Measurements from ENCODE around the gene SLC39A1. TPM values are rescaled to one million over a fixed set of nuclear protein-coding genes. Genes with fewer than 3 reads are reported as not detected.

Gene SLC39A1
- total RNA-seq, 4 donors from 2014 or later = 88.6 to 105 (median 98.8) TPM

DNA sequence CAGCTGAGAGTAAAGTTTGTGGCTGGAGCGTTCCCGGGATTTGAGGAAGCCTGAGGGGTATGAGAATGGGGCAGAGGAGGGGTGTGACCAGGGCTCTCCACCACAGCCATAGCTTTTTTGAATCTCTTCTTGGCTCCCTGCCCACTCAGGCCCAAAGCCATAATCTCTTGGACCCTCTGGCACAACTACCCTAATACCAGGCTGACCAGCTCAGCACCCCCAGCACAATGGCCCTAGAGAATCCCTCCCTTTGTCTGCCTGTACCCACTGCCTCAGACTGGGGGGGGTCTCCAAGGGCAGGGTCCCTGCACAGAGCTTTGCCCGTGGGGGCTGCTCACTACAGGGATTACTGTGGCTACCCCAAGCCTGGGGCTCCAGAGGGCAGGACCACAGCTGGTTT, 24.3 kb downstream of the SLC39A1 start:
- no peak overlapping the region for H3K4me3 ChIP-seq (ENCODE audit: low read depth, poor library complexity, severe bottlenecking)
- intact Hi-C loops (cut with DNase I; ENCODE audit: low total_unique reads) = no loop called here
- TF ChIP-seq POLR2A (IDR thresholded peaks at IDR 0.05) = no peak
- TF ChIP-seq, protein P1, sequence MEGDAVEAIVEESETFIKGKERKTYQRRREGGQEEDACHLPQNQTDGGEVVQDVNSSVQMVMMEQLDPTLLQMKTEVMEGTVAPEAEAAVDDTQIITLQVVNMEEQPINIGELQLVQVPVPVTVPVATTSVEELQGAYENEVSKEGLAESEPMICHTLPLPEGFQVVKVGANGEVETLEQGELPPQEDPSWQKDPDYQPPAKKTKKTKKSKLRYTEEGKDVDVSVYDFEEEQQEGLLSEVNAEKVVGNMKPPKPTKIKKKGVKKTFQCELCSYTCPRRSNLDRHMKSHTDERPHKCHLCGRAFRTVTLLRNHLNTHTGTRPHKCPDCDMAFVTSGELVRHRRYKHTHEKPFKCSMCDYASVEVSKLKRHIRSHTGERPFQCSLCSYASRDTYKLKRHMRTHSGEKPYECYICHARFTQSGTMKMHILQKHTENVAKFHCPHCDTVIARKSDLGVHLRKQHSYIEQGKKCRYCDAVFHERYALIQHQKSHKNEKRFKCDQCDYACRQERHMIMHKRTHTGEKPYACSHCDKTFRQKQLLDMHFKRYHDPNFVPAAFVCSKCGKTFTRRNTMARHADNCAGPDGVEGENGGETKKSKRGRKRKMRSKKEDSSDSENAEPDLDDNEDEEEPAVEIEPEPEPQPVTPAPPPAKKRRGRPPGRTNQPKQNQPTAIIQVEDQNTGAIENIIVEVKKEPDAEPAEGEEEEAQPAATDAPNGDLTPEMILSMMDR (IDR thresholded peaks at IDR 0.05) = no peak
- DNase-seq (ENCODE audit: low spot score in 2 of 2) = no peak
- 77 to 87% methylated on average over 3 of the region's 3 CpGs for WGBS, 2 donors

- TF ChIP-seq POLR2A (IDR thresholded peaks at IDR 0.05) = no peak
- TF ChIP-seq, protein P1 (IDR thresholded peaks at IDR 0.05) = no peak
- no peak for DNase-seq (ENCODE audit: low spot score in 2 of 2)
- intact Hi-C loops (cut with DNase I; ENCODE audit: low total_unique reads) = no loop called here
- no peak overlapping the region for H3K4me3 ChIP-seq (ENCODE audit: low read depth, poor library complexity, severe bottlenecking)
- WGBS, 2 donors = 95 to 99% methylated on average over 10 of the region's 10 CpGs
Measured at GRCh38 chr1:153937331-153937730, 26.0 kb downstream of the SLC39A1 start.

GRCh38 chr1:153936011-153936802, 27.1 kb downstream of the SLC39A1 start:
- H3K4me3 ChIP-seq (ENCODE audit: low read depth, poor library complexity, severe bottlenecking) = no peak overlapping the region
- WGBS, 2 donors = 96 to 98% methylated on average over 11 to 12 of the region's 12 CpGs
- TF ChIP-seq, protein P1 (IDR thresholded peaks at IDR 0.05) = no peak
- TF ChIP-seq POLR2A (IDR thresholded peaks at IDR 0.05) = no peak
- intact Hi-C loops (cut with DNase I; ENCODE audit: low total_unique reads) = no loop called here
- DNase-seq (ENCODE audit: low spot score in 2 of 2) = no peak

- intact Hi-C loops (cut with DNase I; ENCODE audit: low total_unique reads) = no loop called here
- TF ChIP-seq POLR2A (IDR thresholded peaks at IDR 0.05) = no peak
- TF ChIP-seq, protein P1 (IDR thresholded peaks at IDR 0.05) = no peak
- WGBS, 2 donors = 95% methylated on average over 9 of the region's 9 CpGs
- DNase-seq (ENCODE audit: low spot score in 2 of 2) = no peak
- no peak overlapping the region for H3K4me3 ChIP-seq (ENCODE audit: low read depth, poor library complexity, severe bottlenecking)
Measured at GRCh38 chr1:153934746-153935145, 28.6 kb downstream of the SLC39A1 start.

DNA sequence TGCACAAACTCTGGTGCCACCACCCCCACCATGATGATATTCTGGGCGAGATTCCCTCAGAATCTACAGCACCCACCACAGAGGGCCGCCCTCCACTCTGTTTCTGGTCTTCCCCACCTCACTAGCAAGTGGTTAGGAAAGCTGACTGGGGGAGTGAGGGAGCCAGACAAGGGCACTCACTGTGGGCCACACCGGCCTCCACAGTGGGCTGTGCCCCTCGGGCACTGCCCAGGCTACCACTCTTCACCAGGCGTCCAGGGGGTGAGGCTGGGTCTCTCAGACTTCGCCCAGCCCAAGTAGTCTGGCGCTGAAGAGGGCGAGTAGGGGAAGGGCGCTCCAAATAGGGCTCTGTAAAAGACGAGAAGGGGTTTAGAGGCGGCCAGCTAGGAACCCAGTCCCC, 29.4 kb downstream of the SLC39A1 start:
- TF ChIP-seq, protein P1 (IDR thresholded peaks at IDR 0.05) = no peak
- no peak for TF ChIP-seq POLR2A (IDR thresholded peaks at IDR 0.05)
- 95 to 96% methylated on average over 11 of the region's 11 CpGs for WGBS, 2 donors
- intact Hi-C loops (cut with DNase I; ENCODE audit: low total_unique reads) = no loop called here

DNA sequence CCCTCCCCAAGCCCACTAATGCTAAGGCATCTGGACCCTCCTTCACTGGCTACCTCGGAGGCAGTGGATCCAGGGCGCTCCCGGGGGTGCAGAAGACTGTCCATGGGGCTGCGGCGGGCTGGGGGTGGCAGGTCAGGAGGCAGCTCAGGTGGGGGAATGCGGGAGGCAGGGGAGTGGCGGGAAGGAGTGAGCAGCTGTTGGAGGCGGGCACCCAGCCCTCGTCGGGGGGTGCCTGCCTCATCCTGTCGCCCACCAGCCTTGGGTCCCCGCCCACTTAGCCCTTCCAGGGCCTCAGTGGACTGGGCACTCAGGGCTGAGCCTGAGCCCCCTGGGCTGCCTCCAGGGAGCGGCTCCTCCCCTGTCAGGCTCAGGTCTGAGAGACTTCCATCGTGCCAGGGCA, 29.9 kb downstream of the SLC39A1 start:
- H3K4me3 ChIP-seq (ENCODE audit: low read depth, poor library complexity, severe bottlenecking) = no peak overlapping the region
- intact Hi-C loops (cut with DNase I; ENCODE audit: low total_unique reads) = no loop called here
- no peak for DNase-seq (ENCODE audit: low spot score in 2 of 2)
- no peak for TF ChIP-seq POLR2A (IDR thresholded peaks at IDR 0.05)
- TF ChIP-seq, protein P1 (IDR thresholded peaks at IDR 0.05) = no peak
- 88 to 93% methylated on average over 13 to 14 of the region's 14 CpGs for WGBS, 2 donors

More for the DNA sequence above, 29.4 kb downstream of the SLC39A1 start:
- H3K4me3 ChIP-seq (ENCODE audit: low read depth, poor library complexity, severe bottlenecking) = no peak overlapping the region
- no peak for DNase-seq (ENCODE audit: low spot score in 2 of 2)

Measured in lower leg skin (tissue), 4 donors.